Limb (tissue), 2 donors: ENCODE results near the gene SURF6.
"Not testable (repeated sequence)": the region's sequence is repeated elsewhere in the genome, so short reads cannot be mapped to it uniquely, and the experiment has no call there.

Experiments
- DNase-seq, 2 donors: peaks; one replicate each; pipeline ENCODE4 v3.0.0-alpha.2; 2016; ENCODE audit errors: extremely low spot score in 2 of 2

Gene SURF6

GRCh38 chr9:133299996-133300395 lies 36.0 kb downstream of the SURF6 start:
- not testable (repeated sequence) for DNase-seq

DNA sequence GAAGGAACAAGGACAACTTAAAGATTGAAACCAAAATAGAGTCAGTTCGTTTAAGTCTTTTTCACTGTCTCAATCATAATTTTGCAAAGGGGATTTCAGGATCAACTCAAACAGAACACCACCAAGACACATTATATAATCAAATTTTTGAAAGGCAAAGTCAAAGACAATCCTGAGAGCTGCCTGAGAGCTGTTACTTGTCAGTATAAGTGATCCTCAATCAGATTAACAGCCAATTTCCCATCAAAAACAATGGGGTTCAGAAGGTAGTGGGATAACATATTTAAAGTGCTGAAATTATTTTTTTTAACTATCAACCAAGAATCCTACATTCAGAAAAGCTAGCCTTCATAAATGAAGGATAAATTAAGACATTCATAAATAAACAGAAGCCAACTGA lies 41.7 kb downstream of the SURF6 start:
- DNase-seq, result no peak

- DNase-seq, result no peak
Observed at GRCh38 chr9:133290751-133291302, 45.2 kb downstream of the SURF6 start.

- no peak for DNase-seq
Observed at GRCh38 chr9:133286523-133286922, 49.5 kb downstream of the SURF6 start.

DNA sequence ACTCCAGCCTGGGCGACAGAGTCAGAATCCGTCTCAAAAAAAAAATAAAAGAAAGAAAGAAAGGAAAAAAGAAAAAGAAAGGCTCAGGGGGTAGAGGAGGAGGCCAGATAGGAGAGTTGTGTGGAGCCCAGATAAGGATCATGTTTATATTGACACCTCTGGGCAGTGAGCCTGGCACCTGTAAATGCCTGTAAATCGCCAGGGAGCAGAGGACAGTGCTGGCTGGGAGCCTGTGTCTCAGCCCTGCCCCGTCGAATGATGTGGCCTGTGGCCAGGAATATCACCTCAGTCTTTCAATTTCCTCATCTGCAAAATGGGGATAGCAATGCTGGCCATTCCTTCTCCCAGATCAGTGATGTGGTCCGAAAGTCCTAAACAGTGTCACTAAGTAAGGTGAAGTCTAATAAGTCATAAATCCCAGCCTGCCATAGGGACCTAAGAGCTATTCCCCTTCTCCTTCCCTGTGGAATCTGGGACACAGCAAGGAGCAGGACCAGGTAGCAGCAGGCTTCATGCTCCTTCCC lies 50.7 kb downstream of the SURF6 start:
- no peak for DNase-seq

GRCh38 chr9:133284362-133284761 lies 51.6 kb downstream of the SURF6 start:
- no peak for DNase-seq

- DNase-seq, result not testable (repeated sequence)
Observed at GRCh38 chr9:133283255-133284032, 52.5 kb downstream of the SURF6 start.

DNA sequence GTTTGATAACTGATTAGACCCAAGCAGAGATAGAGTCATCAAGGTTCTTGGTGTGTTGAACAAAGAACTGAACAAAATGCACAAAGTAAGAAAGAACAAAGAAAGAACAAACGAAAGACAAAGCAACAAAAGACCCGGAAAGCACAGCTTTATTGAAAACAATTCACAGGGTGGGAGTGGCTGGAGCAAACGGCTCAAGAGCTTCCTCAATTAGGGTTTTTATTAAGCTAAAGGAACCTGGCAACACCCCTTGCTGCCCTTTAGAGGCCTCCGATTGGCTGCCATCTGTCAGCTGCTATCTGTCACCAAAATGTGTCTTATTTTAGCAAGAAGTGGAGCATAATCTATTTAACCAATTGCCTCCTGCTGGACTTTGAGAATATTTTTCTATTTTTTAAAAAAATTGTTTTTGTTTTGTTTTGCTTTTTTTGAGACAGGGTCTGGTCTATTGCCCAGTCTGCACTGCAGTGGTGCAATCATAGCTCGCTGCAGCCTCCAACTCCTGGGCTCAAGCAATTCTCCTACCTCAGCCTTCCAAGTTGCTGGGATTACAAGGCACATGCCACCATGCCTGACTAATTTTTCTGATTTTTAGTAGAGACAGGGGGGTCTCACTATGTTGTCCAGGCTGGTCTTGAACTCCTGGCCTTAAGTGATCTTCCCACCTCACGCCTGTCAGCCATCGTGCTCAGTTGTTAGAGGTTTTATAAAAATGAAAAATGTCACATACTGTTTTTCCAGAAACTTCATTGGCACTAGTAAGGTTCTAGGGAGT lies 53.3 kb downstream of the SURF6 start:
- no peak for DNase-seq

DNA sequence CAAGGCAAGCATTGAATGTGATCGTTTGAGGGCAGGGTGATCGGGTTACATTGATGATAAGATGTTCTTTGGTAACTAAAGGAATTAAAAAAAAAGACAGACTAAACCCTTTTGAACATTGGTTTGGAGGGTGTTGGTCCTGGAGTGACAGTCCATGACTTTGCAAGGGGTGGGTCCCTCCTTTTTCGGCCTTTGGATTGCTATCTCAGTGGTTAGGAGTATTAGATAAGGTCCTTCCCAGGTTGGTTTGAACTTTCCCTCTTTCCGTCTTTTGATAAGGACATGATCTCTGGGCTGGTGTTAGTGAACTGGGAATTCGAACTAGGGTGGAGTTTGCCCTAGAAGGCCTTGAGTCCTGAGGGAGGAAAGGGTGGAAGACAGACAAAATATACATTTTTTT lies 55.6 kb downstream of the SURF6 start:
- no peak for DNase-seq
